CD4-positive, alpha-beta T cell treated with Interleukin-4 for 1 hour (primary cell): ENCODE results near the gene TRIL.

Experiments
- DNase-seq, 2 donors: peaks; one replicate each; pipeline ENCODE4 v3.0.0-alpha.2; 2020 to 2022

TRIL gene

GRCh38 chr7:28980451-28981160, 22.5 kb upstream of the TRIL start:
- DNase-seq = no peak

DNA sequence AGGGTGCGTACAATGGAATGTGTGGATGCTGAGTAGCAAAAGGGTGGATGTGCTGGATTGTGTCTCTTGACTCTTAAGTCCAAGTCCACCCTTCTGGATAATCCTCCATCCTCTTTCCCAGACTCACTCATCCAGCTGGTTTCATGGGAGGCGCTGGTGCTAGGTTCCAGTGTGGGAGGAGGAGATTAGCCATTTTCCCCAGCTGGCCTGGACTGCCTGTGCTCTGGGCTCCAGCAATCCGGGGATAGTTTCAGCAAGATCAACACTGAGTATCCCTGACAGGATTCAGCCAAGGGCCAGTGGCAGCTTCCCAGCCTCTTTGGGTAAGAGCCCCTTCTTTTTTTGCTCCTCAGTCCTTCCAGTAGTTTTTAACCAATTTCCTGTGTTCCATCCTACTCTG, 21.6 kb upstream of the TRIL start:
- no peak for DNase-seq

DNA sequence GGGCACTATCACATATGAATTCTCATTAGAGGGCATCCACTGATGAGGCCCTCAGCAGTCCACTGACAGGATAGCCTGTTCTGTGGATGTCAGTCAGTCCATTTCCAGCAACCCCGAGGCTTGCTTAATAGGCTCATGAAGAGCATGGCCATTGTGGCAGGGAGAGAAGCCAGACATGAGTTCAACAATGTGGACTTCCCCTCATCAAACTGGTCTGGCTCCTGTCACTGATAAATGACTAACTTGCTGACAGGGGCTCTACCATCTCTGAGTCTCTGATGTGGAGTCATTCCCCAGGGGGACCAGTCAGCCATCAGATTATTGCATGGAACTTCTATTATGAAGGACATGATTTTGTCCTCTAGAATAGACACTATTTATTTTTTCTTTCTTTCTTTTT, 19.8 kb upstream of the TRIL start:
- no peak for DNase-seq

GRCh38 chr7:28976022-28976421, 17.9 kb upstream of the TRIL start:
- DNase-seq = no peak

- no peak for DNase-seq
Measured at GRCh38 chr7:28973591-28973990, 15.5 kb upstream of the TRIL start.

DNA sequence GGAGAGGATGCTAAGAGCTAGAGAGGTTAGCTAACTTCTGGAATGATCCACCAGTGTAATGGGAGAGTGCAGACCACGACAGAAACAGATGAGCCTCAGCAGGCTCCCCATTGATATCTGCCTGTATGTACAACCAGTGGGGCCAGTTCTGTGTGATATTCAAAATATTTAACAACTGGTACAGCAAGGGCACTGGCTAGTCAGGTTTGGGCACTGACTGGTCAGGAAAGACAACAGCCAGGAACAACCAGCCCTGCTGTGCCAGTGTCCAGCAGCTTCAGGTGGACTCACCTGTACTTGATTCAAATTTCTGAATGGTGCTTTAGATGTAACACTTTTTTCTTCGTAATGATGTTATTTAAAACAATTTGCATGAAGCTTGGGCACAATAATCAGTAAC, 5.9 kb upstream of the TRIL start:
- DNase-seq = no peak

DNA sequence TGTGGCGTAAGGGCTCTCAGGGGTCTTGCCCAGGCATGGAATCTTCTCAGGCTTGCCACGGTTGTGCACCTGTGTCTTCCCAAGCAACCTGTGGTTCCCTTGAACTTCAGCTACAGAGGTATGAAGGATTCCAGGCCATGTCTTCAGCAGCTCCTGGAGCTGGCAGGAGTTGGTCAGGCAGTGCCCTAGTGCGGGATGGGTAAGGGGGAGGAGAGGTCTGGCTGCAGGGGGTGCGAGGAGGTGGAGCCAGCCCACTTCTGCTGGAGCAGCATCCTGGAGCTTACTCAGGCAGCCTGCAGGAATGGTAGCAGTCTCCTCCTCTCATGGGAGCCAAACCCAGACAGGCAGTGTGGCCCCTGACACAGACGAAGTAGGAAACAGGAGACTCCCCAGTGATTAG, 3.8 kb upstream of the TRIL start:
- no peak for DNase-seq

- no peak for DNase-seq
Measured at GRCh38 chr7:28960071-28960840, 2.1 kb upstream of the TRIL start.

DNA sequence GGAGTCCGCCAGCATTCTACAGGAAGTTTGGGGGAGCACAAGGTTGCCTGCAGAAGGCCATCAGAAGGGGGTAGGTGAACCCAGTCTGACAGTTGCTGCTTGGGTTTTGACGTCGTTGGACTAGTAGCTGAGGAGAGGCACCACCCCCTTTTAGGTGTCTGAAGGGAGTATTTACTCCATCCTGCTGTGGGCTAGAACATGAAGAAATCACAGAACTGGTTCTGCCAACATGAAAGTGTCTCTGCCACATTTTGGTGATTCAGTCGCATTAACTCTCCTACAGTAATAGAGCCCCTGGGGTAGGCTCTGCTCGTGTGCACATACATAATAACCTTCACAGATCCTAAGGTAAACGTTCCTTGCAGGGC, 834 bp upstream of the TRIL start:
- no peak for DNase-seq

GRCh38 chr7:28957751-28958234, 337 bp downstream of the TRIL start:
- DNase-seq = no peak

- peak in 1 of 2 donors; percentile 1 for DNase-seq
Measured at GRCh38 chr7:28957064-28957750, 923 bp downstream of the TRIL start.

GRCh38 chr7:28956608-28957063, 1.5 kb downstream of the TRIL start:
- peak; percentile 6 to 16 for DNase-seq

DNA sequence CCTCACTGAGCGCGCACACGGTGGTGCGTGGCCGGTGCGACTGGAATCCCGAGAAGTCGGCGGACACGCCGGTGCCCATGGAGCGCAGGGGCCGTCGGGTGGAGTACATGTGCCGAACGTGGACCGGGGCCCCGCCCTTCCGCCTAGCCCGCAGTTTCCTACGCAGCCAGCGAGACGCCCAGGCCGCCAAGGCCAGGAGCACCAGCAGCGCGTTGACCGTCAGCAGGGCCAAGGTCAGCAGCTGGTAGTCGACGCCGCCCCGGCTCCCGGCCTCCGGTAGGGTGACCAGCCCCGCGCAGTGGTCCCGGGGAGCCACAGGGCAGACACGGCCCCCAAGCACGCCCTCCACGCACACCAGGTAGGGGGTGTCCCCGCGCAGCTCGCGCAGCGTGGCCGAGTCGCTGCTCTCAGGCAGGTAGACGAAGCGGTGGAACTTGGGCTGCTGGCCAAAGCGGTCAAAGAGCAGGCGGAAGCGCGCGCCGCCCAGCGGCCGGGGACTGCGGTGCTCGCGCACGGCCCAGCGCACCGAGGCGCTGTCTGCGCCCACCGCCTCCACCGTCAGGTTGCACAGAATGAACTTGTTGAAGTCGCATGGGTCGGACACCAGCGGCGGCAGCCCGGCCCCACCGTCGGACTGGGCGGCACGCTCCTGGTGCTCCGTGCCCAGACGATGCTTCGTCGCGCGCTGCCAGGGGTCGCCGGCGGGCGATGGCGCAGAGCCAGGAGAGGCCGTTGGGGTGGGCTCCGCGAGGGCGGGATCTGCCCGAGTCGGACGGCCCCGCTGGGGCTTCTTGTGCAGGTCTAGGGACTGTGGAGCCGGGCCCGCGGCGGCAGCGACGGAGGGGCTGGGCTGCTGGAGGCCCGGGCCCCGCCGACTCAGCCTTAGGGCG, 2.2 kb downstream of the TRIL start:
- DNase-seq = peak; percentile 5 to 21

GRCh38 chr7:28955356-28955717, 2.8 kb downstream of the TRIL start:
- no peak for DNase-seq

DNA sequence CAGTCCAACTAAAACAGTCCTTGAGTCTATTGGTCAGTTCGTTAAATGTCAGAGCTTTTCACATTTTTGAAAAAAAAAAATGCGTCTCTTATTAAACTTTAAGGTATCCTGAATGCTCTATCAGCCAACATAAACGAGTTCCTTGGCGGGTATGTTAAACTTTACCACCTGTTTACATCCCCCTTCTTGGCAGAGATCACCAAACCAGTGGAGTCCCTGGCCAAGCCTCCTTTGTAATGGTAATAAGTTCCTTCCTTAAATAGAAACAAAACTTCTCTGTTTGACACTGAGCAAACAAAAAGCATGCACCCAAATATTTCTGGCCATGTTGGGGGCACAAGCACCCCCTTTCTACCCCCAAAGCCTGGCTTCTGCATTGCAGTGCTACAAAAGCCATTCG, 3.2 kb downstream of the TRIL start:
- no peak for DNase-seq

GRCh38 chr7:28954471-28954870, 3.7 kb downstream of the TRIL start:
- DNase-seq = no peak

- DNase-seq = no peak
Measured at GRCh38 chr7:28953633-28954032, 4.5 kb downstream of the TRIL start.

- no peak for DNase-seq
Measured at GRCh38 chr7:28942168-28942567, 16.0 kb downstream of the TRIL start.

- no peak for DNase-seq
Measured at GRCh38 chr7:28941633-28942032, 16.5 kb downstream of the TRIL start.

- no peak for DNase-seq
Measured at GRCh38 chr7:28940741-28941384, 17.3 kb downstream of the TRIL start.

- DNase-seq = no peak
Measured at GRCh38 chr7:28939844-28940544, 18.1 kb downstream of the TRIL start.

DNA sequence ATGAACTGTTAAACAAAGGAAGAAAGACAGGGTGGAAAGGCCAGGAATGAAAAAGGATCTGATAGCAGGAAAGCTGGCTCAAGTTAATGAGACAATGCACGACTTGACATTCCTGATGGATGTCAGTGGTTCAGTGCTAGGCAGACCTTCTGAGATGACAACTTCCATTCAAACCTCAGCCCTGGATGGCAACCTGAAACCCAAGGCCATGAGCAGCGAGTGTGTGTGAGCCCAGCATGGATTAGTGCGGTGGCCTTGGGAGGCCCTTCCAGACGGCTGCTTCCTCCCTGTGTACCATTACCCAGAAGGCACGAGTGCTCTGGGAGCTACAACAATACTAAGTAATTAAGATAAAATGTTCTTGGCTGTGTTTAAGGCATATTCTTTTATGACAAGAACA, 18.8 kb downstream of the TRIL start:
- no peak for DNase-seq
